RPMI7951 (cell line): Measurements from ENCODE around the gene HAPLN1. TPM values are rescaled to one million over a fixed set of nuclear protein-coding genes. Genes with fewer than 3 reads are reported as not detected.

Source experiments
- DNase-seq: peaks from one replicate; pipeline ENCODE4 v3.0.0-alpha.2; 2012; ENCODE audit warnings: low read depth
- total RNA-seq: library from RNA; depleted of rRNA; stranded (reverse); fragments of >200 nt; shearing (Covaris generic); gene quantifications from 2 replicates; pipeline ENCODE4 v1.2.3, GENCODE V29; 2014

The HAPLN1 gene
- total RNA-seq, 1 experiment from 2014 or later = under 0.01 TPM

GRCh38 chr5:83718195-83718825 is 2.3 kb downstream of the HAPLN1 start:
- peak; percentile 57 for DNase-seq

- no peak for DNase-seq
These were observed 5.2 kb downstream of the HAPLN1 start for GRCh38 chr5:83715236-83716065.

- DNase-seq = no peak
These were observed 5.8 kb downstream of the HAPLN1 start for GRCh38 chr5:83714810-83715209.

- DNase-seq = peak; percentile 32
These were observed 8.6 kb downstream of the HAPLN1 start for GRCh38 chr5:83711982-83712601.

- DNase-seq = no peak
These were observed 10.7 kb downstream of the HAPLN1 start for GRCh38 chr5:83709973-83710372.

GRCh38 chr5:83708170-83708569 is 12.5 kb downstream of the HAPLN1 start:
- DNase-seq = no peak

GRCh38 chr5:83703059-83703458 is 17.6 kb downstream of the HAPLN1 start:
- DNase-seq = no peak

- no peak for DNase-seq
These were observed 18.8 kb downstream of the HAPLN1 start for GRCh38 chr5:83701886-83702285.

GRCh38 chr5:83689881-83690280 is 30.8 kb downstream of the HAPLN1 start:
- no peak for DNase-seq

GRCh38 chr5:83688281-83688680 is 32.4 kb downstream of the HAPLN1 start:
- DNase-seq = no peak

- no peak for DNase-seq
These were observed 33.5 kb downstream of the HAPLN1 start for GRCh38 chr5:83687124-83687619.

- no peak for DNase-seq
These were observed 34.4 kb downstream of the HAPLN1 start for GRCh38 chr5:83686251-83686650.

- no peak for DNase-seq
These were observed 36.8 kb downstream of the HAPLN1 start for GRCh38 chr5:83683836-83684235.

- DNase-seq = no peak
These were observed 48.0 kb downstream of the HAPLN1 start for GRCh38 chr5:83672646-83673045.

GRCh38 chr5:83672158-83672557 is 48.5 kb downstream of the HAPLN1 start:
- no peak for DNase-seq

- DNase-seq = no peak
These were observed 55.0 kb downstream of the HAPLN1 start for GRCh38 chr5:83665631-83666030.

GRCh38 chr5:83662558-83662957 is 58.1 kb downstream of the HAPLN1 start:
- no peak for DNase-seq

- no peak for DNase-seq
These were observed 62.7 kb downstream of the HAPLN1 start for GRCh38 chr5:83657807-83658525.

GRCh38 chr5:83654427-83654994 is 66.1 kb downstream of the HAPLN1 start:
- DNase-seq = peak; percentile 8

- DNase-seq = no peak
These were observed 67.0 kb downstream of the HAPLN1 start for GRCh38 chr5:83653669-83654068.

- DNase-seq = no peak
These were observed 74.7 kb downstream of the HAPLN1 start for GRCh38 chr5:83645936-83646335.

GRCh38 chr5:83644301-83644700 is 76.4 kb downstream of the HAPLN1 start:
- DNase-seq = no peak
